Dendritic cell treated with granulocyte-macrophage colony-stimulating factor and Interleukin-4, amounts not matched to agents 40 ng/mL and 50 ng/mL, for 4 days (primary cell): ENCODE results near the gene CFAP46.

ENCODE experiments used
- H3K27ac Mint-ChIP-seq: one replicate; pipeline ENCODE4 v1.8.0; 2022; ENCODE audit warnings: mild to moderate bottlenecking, mixed read lengths
- H3K27me3 Mint-ChIP-seq: one replicate; pipeline ENCODE4 v1.8.0; 2022; ENCODE audit warnings: mild to moderate bottlenecking, mixed read lengths
- H3K36me3 Mint-ChIP-seq: one replicate; pipeline ENCODE4 v1.8.0; 2022; ENCODE audit warnings: low read depth, mixed read lengths
- H3K4me1 Mint-ChIP-seq: one replicate; pipeline ENCODE4 v1.8.0; 2022; ENCODE audit warnings: low read depth, mixed read lengths
- H3K4me3 Mint-ChIP-seq: one replicate; pipeline ENCODE4 v1.8.0; 2022; ENCODE audit warnings: mild to moderate bottlenecking, moderate library complexity, mixed read lengths
- H3K9me3 Mint-ChIP-seq: one replicate; pipeline ENCODE4 v1.8.0; 2022; ENCODE audit warnings: mixed read lengths
- intact Hi-C: fragments of 100-400 bp; cut with micrococcal nuclease; formaldehyde crosslinking; loops from one replicate; pipeline ENCODE4 v1.15.0; 2022

CFAP46 gene

GRCh38 chr10:132785723-132786475 lies 156.5 kb downstream of the CFAP46 start, which contains the start of gene NKX6-2:
Gene NKX6-2 (minus strand): TSS chr10:132786147. CDS start chr10:132785948, 199 bp downstream.
- no peaks in the 10 kb centered on the region for H3K4me1 Mint-ChIP-seq
- no peak within 1 kb of the TSS for H3K4me3 Mint-ChIP-seq
- peaks cover 79% of the 10 kb centered on the region for H3K27me3 Mint-ChIP-seq
- no peaks in the 10 kb centered on the region for H3K9me3 Mint-ChIP-seq
- H3K36me3 Mint-ChIP-seq: peaks cover 27% of the 10 kb centered on the region
- intact Hi-C loops: no loop called here
- no peak within 1 kb of the TSS for H3K27ac Mint-ChIP-seq

GRCh38 chr10:132784866-132785722 lies 157.3 kb downstream of the CFAP46 start:
- Mint-ChIP-seq H3K36me3 (peaks cover 35% of the 10 kb centered on the region), H3K4me1 (no peaks in the 10 kb centered on the region), H3K9me3 (no peaks in the 10 kb centered on the region), H3K27ac (no peak overlapping the region), H3K27me3 (peaks cover 71% of the 10 kb centered on the region), H3K4me3 (no peak overlapping the region)
- intact Hi-C loops: no loop called here

DNA sequence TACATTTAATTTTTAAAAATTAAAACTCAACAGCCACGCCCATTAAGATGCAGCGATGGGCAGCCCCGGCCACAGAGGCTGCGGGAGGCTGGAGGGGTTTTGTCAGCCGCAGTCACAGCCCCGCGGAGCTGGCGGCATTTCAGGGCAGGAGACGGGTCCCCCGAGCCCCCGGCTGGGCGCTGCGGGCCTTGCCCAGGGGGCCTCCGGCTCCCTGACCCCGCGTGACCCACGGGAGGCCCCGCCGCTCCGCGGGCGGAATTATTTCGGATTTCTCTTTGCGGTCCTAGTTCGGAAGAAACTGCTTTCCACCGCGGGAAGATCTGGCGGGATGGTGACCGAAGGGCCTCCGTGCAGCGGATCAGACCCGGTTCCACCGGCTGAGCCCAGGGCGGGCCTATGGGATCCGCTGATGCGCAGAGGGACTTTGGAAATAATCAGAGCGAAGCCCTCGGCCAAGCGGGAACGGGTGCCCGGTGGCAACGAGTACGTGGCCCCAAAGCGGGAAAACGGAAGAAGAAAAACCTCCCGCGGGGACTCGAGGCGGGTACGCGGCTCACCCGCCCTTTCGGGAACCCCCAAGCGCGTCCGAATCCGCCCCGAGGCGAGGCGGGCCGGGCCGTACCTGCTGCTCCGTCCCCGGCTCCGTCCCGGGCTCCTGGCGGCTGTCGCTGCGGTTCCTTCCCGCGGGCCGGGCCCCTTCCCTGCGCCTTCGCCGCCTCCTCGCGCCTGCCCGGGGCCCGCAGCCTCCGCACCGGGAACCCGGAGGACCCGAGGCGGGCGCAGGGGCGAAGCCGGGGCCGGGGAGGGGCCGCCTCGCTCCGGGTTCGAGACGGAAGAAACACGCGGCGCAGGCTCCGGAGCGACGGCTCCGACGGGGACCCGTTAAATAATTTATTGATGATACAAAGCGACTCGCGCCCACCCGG lies 158.2 kb downstream of the CFAP46 start:
- H3K27ac Mint-ChIP-seq: no peak overlapping the region
- no peaks in the 10 kb centered on the region for H3K4me1 Mint-ChIP-seq
- intact Hi-C loops: no loop called here
- H3K9me3 Mint-ChIP-seq: no peaks in the 10 kb centered on the region
- peaks cover 62% of the 10 kb centered on the region for H3K27me3 Mint-ChIP-seq
- H3K4me3 Mint-ChIP-seq: peak overlapping the region; percentile 23
- H3K36me3 Mint-ChIP-seq: peaks cover 43% of the 10 kb centered on the region

GRCh38 chr10:132783165-132783939 lies 159.0 kb downstream of the CFAP46 start:
- peaks cover 52% of the 10 kb centered on the region for H3K36me3 Mint-ChIP-seq
- peaks cover 54% of the 10 kb centered on the region for H3K27me3 Mint-ChIP-seq
- intact Hi-C loops: no loop called here
- no peak overlapping the region for H3K27ac Mint-ChIP-seq
- H3K4me1 Mint-ChIP-seq: no peaks in the 10 kb centered on the region
- no peak overlapping the region for H3K4me3 Mint-ChIP-seq
- no peaks in the 10 kb centered on the region for H3K9me3 Mint-ChIP-seq

- peaks cover 70% of the 10 kb centered on the region for H3K36me3 Mint-ChIP-seq
- H3K27ac Mint-ChIP-seq: no peak overlapping the region
- H3K9me3 Mint-ChIP-seq: no peaks in the 10 kb centered on the region
- intact Hi-C loops: no loop called here
- H3K4me1 Mint-ChIP-seq: no peaks in the 10 kb centered on the region
- H3K27me3 Mint-ChIP-seq: peaks cover 40% of the 10 kb centered on the region
- no peak overlapping the region for H3K4me3 Mint-ChIP-seq
Observed at GRCh38 chr10:132781556-132781955, 160.8 kb downstream of the CFAP46 start.

DNA sequence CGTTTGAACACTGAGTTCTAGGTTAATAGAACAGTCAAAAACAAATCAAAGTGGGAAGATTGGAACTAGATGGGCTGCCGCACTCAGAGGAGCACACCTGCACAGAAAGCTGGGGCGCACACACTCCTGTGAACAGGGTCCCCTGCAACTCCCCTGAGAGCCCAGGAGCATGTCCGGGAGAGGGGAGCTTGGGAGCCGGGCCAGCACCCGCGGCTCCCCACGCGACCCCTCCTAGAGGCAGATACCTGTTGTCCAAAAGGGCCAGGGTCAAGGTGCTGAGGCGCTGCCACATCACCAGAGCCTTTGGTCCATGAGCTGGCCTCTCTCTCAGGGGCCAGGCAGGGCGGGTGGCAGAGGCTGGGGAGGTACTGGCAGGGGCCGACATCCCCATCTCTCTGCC lies 162.0 kb downstream of the CFAP46 start:
- H3K4me1 Mint-ChIP-seq: no peaks in the 10 kb centered on the region
- H3K27me3 Mint-ChIP-seq: peaks cover 33% of the 10 kb centered on the region
- peaks cover 82% of the 10 kb centered on the region for H3K36me3 Mint-ChIP-seq
- no peaks in the 10 kb centered on the region for H3K9me3 Mint-ChIP-seq
- intact Hi-C loops: no loop called here
- H3K4me3 Mint-ChIP-seq: no peak overlapping the region
- H3K27ac Mint-ChIP-seq: no peak overlapping the region

GRCh38 chr10:132779549-132780294 lies 162.6 kb downstream of the CFAP46 start:
- H3K9me3 Mint-ChIP-seq: no peaks in the 10 kb centered on the region
- H3K36me3 Mint-ChIP-seq: peaks cover 83% of the 10 kb centered on the region
- H3K4me3 Mint-ChIP-seq: no peak overlapping the region
- intact Hi-C loops: no loop called here
- no peak overlapping the region for H3K27ac Mint-ChIP-seq
- no peaks in the 10 kb centered on the region for H3K4me1 Mint-ChIP-seq
- peaks cover 28% of the 10 kb centered on the region for H3K27me3 Mint-ChIP-seq

- intact Hi-C loops: no loop called here
- no peaks in the 10 kb centered on the region for H3K4me1 Mint-ChIP-seq
- peaks cover 90% of the 10 kb centered on the region for H3K36me3 Mint-ChIP-seq
- no peak overlapping the region for H3K27ac Mint-ChIP-seq
- no peaks in the 10 kb centered on the region for H3K9me3 Mint-ChIP-seq
- H3K4me3 Mint-ChIP-seq: no peak overlapping the region
- H3K27me3 Mint-ChIP-seq: peaks cover 7% of the 10 kb centered on the region
Observed at GRCh38 chr10:132777441-132777840, 164.9 kb downstream of the CFAP46 start.

GRCh38 chr10:132776821-132777220 lies 165.5 kb downstream of the CFAP46 start:
- intact Hi-C loops: no loop called here
- Mint-ChIP-seq H3K27ac (no peak overlapping the region), H3K36me3 (peaks cover 84% of the 10 kb centered on the region), H3K9me3 (no peaks in the 10 kb centered on the region), H3K4me1 (no peaks in the 10 kb centered on the region), H3K27me3 (peaks cover 4% of the 10 kb centered on the region), H3K4me3 (no peak overlapping the region)

- H3K36me3 Mint-ChIP-seq: peaks cover 83% of the 10 kb centered on the region
- H3K4me3 Mint-ChIP-seq: no peak overlapping the region
- H3K27ac Mint-ChIP-seq: no peak overlapping the region
- intact Hi-C loops: no loop called here
- H3K9me3 Mint-ChIP-seq: peaks cover 3% of the 10 kb centered on the region
- H3K27me3 Mint-ChIP-seq: no peaks in the 10 kb centered on the region
- H3K4me1 Mint-ChIP-seq: no peaks in the 10 kb centered on the region
Observed at GRCh38 chr10:132776186-132776585, 166.2 kb downstream of the CFAP46 start.

DNA sequence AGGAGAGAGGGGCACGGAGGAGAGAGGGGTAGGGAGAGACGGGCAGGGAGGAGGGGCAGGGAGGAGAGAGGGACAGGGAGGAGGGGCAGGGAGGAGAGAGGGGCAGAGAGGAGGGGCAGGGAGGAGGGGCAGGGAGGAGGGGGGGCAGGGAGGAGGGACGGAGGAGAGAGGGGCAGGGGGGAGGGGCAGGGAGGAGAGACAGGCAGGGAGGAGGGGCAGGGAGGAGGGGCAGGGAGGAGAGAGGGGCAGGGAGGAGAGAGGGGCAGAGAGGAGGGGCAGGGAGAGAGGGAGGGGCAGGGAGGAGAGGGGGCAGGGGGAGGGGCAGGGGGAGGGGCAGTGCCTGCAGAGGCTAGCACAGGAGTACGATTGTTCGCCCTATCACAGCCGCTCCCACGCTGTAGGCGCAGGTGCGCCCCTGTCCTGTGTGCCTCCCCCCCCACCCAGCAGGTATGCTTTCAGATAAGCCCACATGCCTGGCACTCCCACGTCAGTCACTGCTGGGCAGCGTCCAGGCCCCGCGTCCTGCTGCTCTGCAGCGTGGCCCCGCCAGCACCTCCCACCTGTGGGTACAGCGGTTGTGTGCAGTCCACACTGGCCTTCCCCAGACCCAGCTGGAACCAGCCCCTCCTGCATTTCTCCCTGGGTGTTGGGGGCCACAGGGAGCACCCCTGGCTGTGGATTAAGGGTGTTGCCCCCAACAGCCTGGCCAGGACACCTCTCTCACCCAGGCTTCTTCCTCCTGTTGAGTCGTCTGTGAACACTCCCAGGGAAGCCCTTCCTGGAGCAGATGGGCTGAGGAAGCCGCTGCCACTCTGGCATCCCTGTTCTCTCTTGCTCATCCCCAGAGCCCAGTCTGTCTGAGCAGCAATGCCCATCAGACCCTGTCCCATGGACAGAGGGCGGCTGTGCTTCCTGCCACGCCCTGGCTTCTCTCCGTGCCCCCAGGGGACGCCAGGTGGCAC lies 167.2 kb downstream of the CFAP46 start:
- Mint-ChIP-seq H3K9me3 (peaks cover 13% of the 10 kb centered on the region), H3K36me3 (peaks cover 83% of the 10 kb centered on the region), H3K4me3 (no peak overlapping the region), H3K27me3 (no peaks in the 10 kb centered on the region), H3K4me1 (no peaks in the 10 kb centered on the region), H3K27ac (no peak overlapping the region)
- intact Hi-C loops: no loop called here
